Stimulated activated CD4-positive, alpha-beta T cell treated with anti-CD3 and anti-CD28 coated beads, Interleukin-2, amount 100 ng/mL, for 48 hours (primary cell): ENCODE results near the gene RC3H1.
"Not testable (repeated sequence)": the region's sequence is repeated elsewhere in the genome, so short reads cannot be mapped to it uniquely, and the experiment has no call there.

ENCODE experiments used
- DNase-seq, 2 donors: peaks; one replicate each; pipeline ENCODE4 v3.0.0-alpha.2; 2020

RC3H1 gene

GRCh38 chr1:174022080-174022975 is at the start of gene RC3H1:
Gene RC3H1, minus strand, starts transcription at chr1:174022357. Its CDS starts 29,372 bp downstream, at chr1:173992985.
- peak; percentile 83 to 84 for DNase-seq

- no peak for DNase-seq
Observed at GRCh38 chr1:174070614-174071013, 48.5 kb upstream of the RC3H1 start.

GRCh38 chr1:174068000-174068399 is 45.8 kb upstream of the RC3H1 start:
- no peak for DNase-seq

GRCh38 chr1:174060090-174060489 is 37.9 kb upstream of the RC3H1 start:
- no peak for DNase-seq

GRCh38 chr1:174058624-174059023 is 36.5 kb upstream of the RC3H1 start:
- no peak for DNase-seq

GRCh38 chr1:174056609-174057008 is 34.5 kb upstream of the RC3H1 start:
- not testable (repeated sequence) for DNase-seq

- DNase-seq = not testable (repeated sequence)
Observed at GRCh38 chr1:174055797-174056196, 33.6 kb upstream of the RC3H1 start.

GRCh38 chr1:174053826-174054225 is 31.7 kb upstream of the RC3H1 start:
- DNase-seq = no peak

GRCh38 chr1:174052621-174053020 is 30.5 kb upstream of the RC3H1 start:
- DNase-seq = no peak

- DNase-seq = no peak
Observed at GRCh38 chr1:174051956-174052355, 29.8 kb upstream of the RC3H1 start.

- DNase-seq = no peak
Observed at GRCh38 chr1:174049514-174049913, 27.4 kb upstream of the RC3H1 start.

GRCh38 chr1:174044418-174045222 is 22.5 kb upstream of the RC3H1 start:
- DNase-seq = no peak

GRCh38 chr1:174042509-174042908 is 20.4 kb upstream of the RC3H1 start:
- DNase-seq = not testable (repeated sequence)

- no peak for DNase-seq
Observed at GRCh38 chr1:174041369-174041768, 19.2 kb upstream of the RC3H1 start.

GRCh38 chr1:174040387-174040786 is 18.2 kb upstream of the RC3H1 start:
- DNase-seq = no peak

- no peak for DNase-seq
Observed at GRCh38 chr1:174039027-174039426, 16.9 kb upstream of the RC3H1 start.

- no peak for DNase-seq
Observed at GRCh38 chr1:174036798-174037197, 14.6 kb upstream of the RC3H1 start.

- DNase-seq = no peak
Observed at GRCh38 chr1:174036204-174036603, 14.0 kb upstream of the RC3H1 start.

- DNase-seq = no peak
Observed at GRCh38 chr1:174032671-174033222, 10.6 kb upstream of the RC3H1 start.

GRCh38 chr1:174031099-174031498 is 8.9 kb upstream of the RC3H1 start:
- DNase-seq = no peak

GRCh38 chr1:174028495-174028894 is 6.3 kb upstream of the RC3H1 start:
- DNase-seq = no peak

GRCh38 chr1:174023440-174023839 is 1.3 kb upstream of the RC3H1 start:
- no peak for DNase-seq

- DNase-seq = no peak
Observed at GRCh38 chr1:174022976-174023277, 770 bp upstream of the RC3H1 start.

GRCh38 chr1:174021591-174022079 is 522 bp downstream of the RC3H1 start:
- DNase-seq = peak; percentile 13 to 25
